Measurements from ENCODE around the gene IMMP2L.

Gene IMMP2L

GRCh38 chr7:110623436-110623835 lies 938.9 kb downstream of the IMMP2L start:
- DNase-seq (ENCODE audit: low spot score) = no peak

GRCh38 chr7:110621289-110621688 lies 941.0 kb downstream of the IMMP2L start:
- DNase-seq (ENCODE audit: low spot score) = no peak

- DNase-seq (ENCODE audit: low spot score) = no peak
Measured at GRCh38 chr7:110620110-110620735, 942.1 kb downstream of the IMMP2L start.
